A549 (cell line): ENCODE data around the gene DCAF11. TPM values are rescaled to one million over a fixed set of nuclear protein-coding genes. Genes with fewer than 3 reads are reported as not detected.

Experiments
- ATAC-seq, 2 experiments: fragments of 200-7000 bp in 1 of 2; fragments of >200 bp in 1 of 2; cut with Nextera tagmentation in 1 of 2; cut with Tn5 transposase in 1 of 2; 3 replicates each; pipeline versions ENCODE4 v1.8.0 to v1.9.1; 2018 to 2020; ENCODE audit warnings: mild to moderate bottlenecking in 1 of 2, moderate library complexity in 1 of 2
- CTCF ChIA-PET: fragments of 300-600 bp; sonication (Branson Sonifier 250); formaldehyde crosslinking; extraction: SDS; loops from one replicate; lab custom pipeline; 2021; ENCODE audit warnings: antibody characterized with exemption, inconsistent platforms; lab: Yijun Ruan, JAX
- POLR2A ChIA-PET: fragments of 350-600 bp; formaldehyde crosslinking; extraction: SDS; loops from one replicate; lab custom pipeline; 2021; ENCODE audit warnings: antibody characterized with exemption, inconsistent platforms; lab: Yijun Ruan, JAX
- DNase-seq, 2 experiments: peaks; one replicate each; pipeline versions ENCODE4 v3.0.0 to v3.0.0-alpha.2; 2011 to 2016; ENCODE audit warnings: low read depth in 1 of 2, low spot score in 1 of 2
- FAIRE-seq: peaks from 2 replicates; lab custom pipeline; 2011; peaks lifted over from hg19 to GRCh38; lab: Jason Lieb, UNC
- H3K27ac ChIP-seq, 2 experiments: fragments of >200 bp; sonication (Bioruptor Twin); formaldehyde crosslinking; 3 replicates each; pipeline ENCODE4 v1.5.1; 2016 to 2017
- H3K4me1 ChIP-seq: fragments of >200 bp; sonication (Bioruptor Twin); formaldehyde crosslinking; 3 replicates; pipeline ENCODE4 v1.6.1; 2016
- H3K4me2 ChIP-seq: fragments of >200 bp; sonication (Bioruptor Twin); formaldehyde crosslinking; 3 replicates; pipeline ENCODE4 v1.6.1; 2016
- H3K4me3 ChIP-seq: fragments of >200 bp; sonication (Bioruptor Twin); formaldehyde crosslinking; 3 replicates; pipeline ENCODE4 v1.5.1; 2016
- H3K9me3 ChIP-seq: fragments of >200 bp; sonication (Bioruptor Twin); formaldehyde crosslinking; 3 replicates; pipeline ENCODE4 v1.6.1; 2016
- CBX8 ChIP-seq: fragments of 200-600 bp; sonication (generic); IDR thresholded peaks from 2 replicates; pipeline ENCODE4 v1.6.1; 2016
- CTCF ChIP-seq: fragments of >200 bp; sonication (Bioruptor Twin); formaldehyde crosslinking; IDR thresholded peaks from 3 replicates; pipeline ENCODE4 v1.5.1; 2016
- EP300 ChIP-seq, 2 experiments: fragments of >200 bp; sonication (Bioruptor Twin); formaldehyde crosslinking; IDR thresholded peaks; 2 replicates in 1 of 2; 3 replicates in 1 of 2; pipeline ENCODE4 v1.6.1; 2016 to 2017
- ESRRA ChIP-seq: fragments of 150-350 bp; IDR thresholded peaks from 2 replicates; pipeline ENCODE4 v1.6.1; 2014; ENCODE audit warnings: mild to moderate bottlenecking, low read length, borderline replicate concordance
- FOSL2 ChIP-seq, 2 experiments: fragments of 450-650 bp in 1 of 2; fragments of >200 bp in 1 of 2; sonication (Bioruptor Twin) in 1 of 2; formaldehyde crosslinking; IDR thresholded peaks; 2 replicates each; pipeline versions ENCODE4 v1.5.0 to v1.6.1; 2016 to 2020; ENCODE audit warnings: mild to moderate bottlenecking in 1 of 2, moderate library complexity in 1 of 2
- HES2 ChIP-seq: fragments of >200 bp; sonication (Bioruptor Twin); formaldehyde crosslinking; IDR thresholded peaks from 2 replicates; pipeline ENCODE4 v1.6.1; 2016
- HMGXB4 ChIP-seq: fragments of 250-450 bp; sonication (Bioruptor Pico); IDR thresholded peaks from 2 replicates; pipeline ENCODE4 v1.5.0; 2021; ENCODE audit warnings: mild to moderate bottlenecking, moderate library complexity, borderline replicate concordance
- HOXB5 ChIP-seq: fragments of 250-450 bp; sonication (Bioruptor Pico); IDR thresholded peaks from 2 replicates; pipeline ENCODE4 v1.5.0; 2020; ENCODE audit warnings: mild to moderate bottlenecking, moderate library complexity
- JUNB ChIP-seq: fragments of >200 bp; sonication (Bioruptor Twin); formaldehyde crosslinking; IDR thresholded peaks from 2 replicates; pipeline ENCODE4 v1.6.1; 2016
- MAFK ChIP-seq: fragments of 450-650 bp; IDR thresholded peaks from 2 replicates; pipeline ENCODE4 v1.6.1; 2014; ENCODE audit not compliant: partially characterized antibody
- RFX5 ChIP-seq: fragments of 450-650 bp; IDR thresholded peaks from 2 replicates; pipeline ENCODE4 v1.7.1; 2014; ENCODE audit warnings: antibody characterized with exemption, mild to moderate bottlenecking, moderate library complexity
- ZSCAN20 ChIP-seq: fragments of 250-450 bp; sonication (Bioruptor Pico); IDR thresholded peaks from 2 replicates; pipeline ENCODE4 v1.8.0; 2022; ENCODE audit warnings: mild to moderate bottlenecking, moderate library complexity
- WGBS: methylation state at CpG from one replicate; pipeline ENCODE4 v1.1.6; 2017; ENCODE audit errors: missing lambda C conversion rate; 5-methylcytosine and 5-hydroxymethylcytosine counted together
- polyA plus RNA-seq, 4 experiments: library from polyadenylated mRNA; depleted of rRNA in 3 of 4; stranded (reverse); fragments of >200 nt; fragmentation: RNase III in 1 of 4; extraction: RNeasy Plus Mini Kit Qiagen cat#74134 plus additional on column Dnase treatment in 1 of 4; gene quantifications; 2 replicates in 3 of 4; 3 replicates in 1 of 4; pipeline ENCODE4 v1.2.3, GENCODE V29; 2011 to 2017
- TF ChIP-seq, protein P1 (sequence below): IDR thresholded peaks from 2 replicates; pipeline ENCODE4 v1.6.1; 2012

Gene DCAF11
- polyA plus RNA-seq, 2 of the 4 experiments (the other 2 are of a cell fraction): 27.9 to 30.7 TPM

- TF ChIP-seq, protein P1, sequence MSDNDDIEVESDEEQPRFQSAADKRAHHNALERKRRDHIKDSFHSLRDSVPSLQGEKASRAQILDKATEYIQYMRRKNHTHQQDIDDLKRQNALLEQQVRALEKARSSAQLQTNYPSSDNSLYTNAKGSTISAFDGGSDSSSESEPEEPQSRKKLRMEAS: no peak
Measured at GRCh38 chr14:24150061-24150460, 35.5 kb downstream of the DCAF11 start (continued).

GRCh38 chr14:24150567-24150966 lies 36.0 kb downstream of the DCAF11 start:
- no peak overlapping the region for H3K4me2 ChIP-seq
- H3K4me3 ChIP-seq: no peak overlapping the region
- ATAC-seq (no peak), DNase-seq (no peak), FAIRE-seq (no peak)
- H3K9me3 ChIP-seq: no peaks in the 10 kb centered on the region
- TF ChIP-seq CBX8 (no peak), FOSL2 (IDR thresholded peaks at IDR 0.05) (no peak), FOSL2 (CRISPR knock-in tag; IDR thresholded peaks at IDR 0.05) (no peak), ESRRA (no peak), EP300 (IDR thresholded peaks at IDR 0.05) (no peak), MAFK (no peak), JUNB (no peak), CTCF (no peak), HMGXB4 (CRISPR knock-in tag) (no peak), ZSCAN20 (no peak), RFX5 (no peak), HES2 (no peak), HOXB5 (CRISPR knock-in tag) (no peak)
- WGBS: 90% methylated on average over 8 of the region's 9 CpGs
- POLR2A ChIA-PET: interaction anchor here (1.5 to 2.1 kb wide), 2 partner anchors 10 to 63 kb away, joined by 3 to 6 read pairs; partner anchors contain the start of genes CHMP4A and IRF9
- H3K27ac ChIP-seq: no peak overlapping the region
- H3K4me1 ChIP-seq: peaks cover 9% of the 10 kb centered on the region
- CTCF ChIA-PET: interaction anchor here (0.9 to 12.6 kb wide), 3 partner anchors 9 to 56 kb away, joined by 3 to 168 read pairs (median 10); partner anchors contain the start of genes EMC9 and IRF9

- POLR2A ChIA-PET: interaction anchor here (1.5 to 2.1 kb wide), 2 partner anchors 10 to 63 kb away, joined by 3 to 6 read pairs; partner anchors contain the start of genes CHMP4A and IRF9
- DNase-seq: no peak
- Histone ChIP-seq H3K9me3 (no peaks in the 10 kb centered on the region), H3K4me1 (peaks cover 6% of the 10 kb centered on the region; the same call in 2 of the 3 replicates), H3K4me3 (no peak overlapping the region), H3K4me2 (no peak overlapping the region), H3K27ac (no peak overlapping the region)
- TF ChIP-seq HMGXB4 (CRISPR knock-in tag): no peak
- no peak for ATAC-seq
- CTCF ChIA-PET: interaction anchor here (0.9 to 12.6 kb wide), 4 partner anchors 10 to 56 kb away, joined by 3 to 168 read pairs (median 6); partner anchors contain the start of genes EMC9 and IRF9
- 93% methylated on average over 9 of the region's 9 CpGs for WGBS
- FAIRE-seq: no peak
Measured at GRCh38 chr14:24150993-24151392, 36.4 kb downstream of the DCAF11 start.
